Stimulated activated CD8-positive, alpha-beta memory T cell treated with anti-CD3 and anti-CD28 coated beads, Interleukin-4, amount 100 ng/mL, for 24 hours (primary cell): Measurements from ENCODE around the gene ETS1.
"Not testable (repeated sequence)": the region's sequence is repeated elsewhere in the genome, so short reads cannot be mapped to it uniquely, and the experiment has no call there.

Source experiments
- DNase-seq: peaks from one replicate; pipeline ENCODE4 v3.0.0-alpha.2; 2020; ENCODE audit warnings: low read depth

ETS1 gene

GRCh38 chr11:128462189-128462588 lies 125.2 kb downstream of the ETS1 start:
- no peak for DNase-seq

GRCh38 chr11:128458321-128458720 lies 129.0 kb downstream of the ETS1 start:
- DNase-seq = no peak

- no peak for DNase-seq
Measured at GRCh38 chr11:128457874-128458273, 129.5 kb downstream of the ETS1 start.

GRCh38 chr11:128456566-128457268 lies 130.6 kb downstream of the ETS1 start:
- no peak for DNase-seq

- DNase-seq = no peak
Measured at GRCh38 chr11:128455766-128456165, 131.6 kb downstream of the ETS1 start.

GRCh38 chr11:128453444-128454336 lies 133.7 kb downstream of the ETS1 start:
- DNase-seq = no peak

- no peak for DNase-seq
Measured at GRCh38 chr11:128451652-128452470, 135.5 kb downstream of the ETS1 start.

- DNase-seq = no peak
Measured at GRCh38 chr11:128450882-128451651, 136.3 kb downstream of the ETS1 start.

- DNase-seq = not testable (repeated sequence)
Measured at GRCh38 chr11:128450425-128450824, 136.9 kb downstream of the ETS1 start.

GRCh38 chr11:128448981-128449713 lies 138.2 kb downstream of the ETS1 start:
- no peak for DNase-seq

- no peak for DNase-seq
Measured at GRCh38 chr11:128448200-128448886, 139.0 kb downstream of the ETS1 start.

- DNase-seq = no peak
Measured at GRCh38 chr11:128447233-128447632, 140.1 kb downstream of the ETS1 start.

GRCh38 chr11:128445921-128446320 lies 141.4 kb downstream of the ETS1 start:
- not testable (repeated sequence) for DNase-seq

- DNase-seq = no peak
Measured at GRCh38 chr11:128437136-128437535, 150.2 kb downstream of the ETS1 start.

- DNase-seq = no peak
Measured at GRCh38 chr11:128434818-128435217, 152.5 kb downstream of the ETS1 start.

GRCh38 chr11:128434411-128434810 lies 152.9 kb downstream of the ETS1 start:
- DNase-seq = no peak

GRCh38 chr11:128432926-128433325 lies 154.4 kb downstream of the ETS1 start:
- no peak for DNase-seq

- no peak for DNase-seq
Measured at GRCh38 chr11:128431931-128432330, 155.4 kb downstream of the ETS1 start.

GRCh38 chr11:128428935-128429334 lies 158.4 kb downstream of the ETS1 start:
- DNase-seq = no peak

- no peak for DNase-seq
Measured at GRCh38 chr11:128424851-128425285, 162.5 kb downstream of the ETS1 start.
